Activated naive CD4-positive, alpha-beta T cell treated with anti-CD3 and anti-CD28 coated beads for 36 hours (primary cell): ENCODE results near the gene POLD3. TPM values are rescaled to one million over a fixed set of nuclear protein-coding genes. Genes with fewer than 3 reads are reported as not detected.

Experiments used
- CTCF ChIA-PET: fragments of 350-600 bp; sonication (Branson Sonifier 250); formaldehyde crosslinking; loops from one replicate; lab custom pipeline; 2021; ENCODE audit warnings: antibody characterized with exemption; lab: Charles Lee
- DNase-seq: peaks from one replicate; pipeline ENCODE4 v3.0.0-alpha.2; 2020
- H3K27ac Mint-ChIP-seq: one replicate; pipeline ENCODE4 v1.8.0; 2021; ENCODE audit warnings: mild to moderate bottlenecking, mixed read lengths
- H3K27me3 Mint-ChIP-seq: one replicate; pipeline ENCODE4 v1.8.0; 2021; ENCODE audit warnings: low read depth, mixed read lengths
- H3K36me3 Mint-ChIP-seq: one replicate; pipeline ENCODE4 v1.8.0; 2021; ENCODE audit warnings: low read depth, mixed read lengths
- H3K4me1 Mint-ChIP-seq: one replicate; pipeline ENCODE4 v1.8.0; 2021; ENCODE audit warnings: low read depth, mixed read lengths
- H3K4me3 Mint-ChIP-seq: one replicate; pipeline ENCODE4 v1.8.0; 2021; ENCODE audit warnings: mild to moderate bottlenecking, moderate library complexity, mixed read lengths
- H3K9me3 Mint-ChIP-seq: one replicate; pipeline ENCODE4 v1.8.0; 2021; ENCODE audit warnings: mixed read lengths
- intact Hi-C: fragments of 100-400 bp; cut with micrococcal nuclease; formaldehyde crosslinking; loops from one replicate; pipeline ENCODE4 v1.15.1; 2023
- total RNA-seq, 2 experiments: library from RNA; stranded (reverse); gene quantifications; one replicate each; pipeline ENCODE4 v1.2.3, GENCODE V29; 2021

Gene POLD3
- total RNA-seq, 2 experiments from 2014 or later: 84.8 to 91.9 TPM

GRCh38 chr11:74592063-74592440, 330 bp upstream of the POLD3 start:
- CTCF ChIA-PET: interaction anchor here (0.6 to 1.0 kb wide), 2 partner anchors 15 to 138 kb away, joined by 3 read pairs; no protein-coding TSS in a partner anchor
- peak overlapping the region; percentile 98 for H3K27ac Mint-ChIP-seq

GRCh38 chr11:74593463-74593862, 1.1 kb downstream of the POLD3 start:
- DNase-seq: peak; percentile 5
- no peaks in the 10 kb centered on the region for H3K9me3 Mint-ChIP-seq
- H3K4me1 Mint-ChIP-seq: peaks cover 28% of the 10 kb centered on the region
- CTCF ChIA-PET: interaction anchor here (0.7 to 0.9 kb wide), 3 partner anchors 15 to 509 kb away, joined by 3 read pairs; no protein-coding TSS in a partner anchor
- H3K27ac Mint-ChIP-seq: peak overlapping the region; percentile 98
- intact Hi-C loops: loop anchor here (2.0 kb wide), 2 partner anchors 195 to 203 kb away; partner anchors contain the start of gene PGM2L1
- no peaks in the 10 kb centered on the region for H3K27me3 Mint-ChIP-seq
- H3K36me3 Mint-ChIP-seq: peaks cover 42% of the 10 kb centered on the region
- H3K4me3 Mint-ChIP-seq: peak overlapping the region; percentile 89

More at GRCh38 chr11:74592063-74592440, 330 bp upstream of the POLD3 start:
- Mint-ChIP-seq H3K4me1 (peaks cover 28% of the 10 kb centered on the region), H3K27me3 (no peaks in the 10 kb centered on the region), H3K9me3 (no peaks in the 10 kb centered on the region), H3K36me3 (peaks cover 30% of the 10 kb centered on the region), H3K4me3 (peak overlapping the region; percentile 89)
- intact Hi-C loops: loop anchor here (1.0 to 2.0 kb wide), 7 partner anchors 99 to 831 kb away; partner anchors contain the start of genes C2CD3, LIPT2, PGM2L1 and PPME1
- DNase-seq: no peak

DNA sequence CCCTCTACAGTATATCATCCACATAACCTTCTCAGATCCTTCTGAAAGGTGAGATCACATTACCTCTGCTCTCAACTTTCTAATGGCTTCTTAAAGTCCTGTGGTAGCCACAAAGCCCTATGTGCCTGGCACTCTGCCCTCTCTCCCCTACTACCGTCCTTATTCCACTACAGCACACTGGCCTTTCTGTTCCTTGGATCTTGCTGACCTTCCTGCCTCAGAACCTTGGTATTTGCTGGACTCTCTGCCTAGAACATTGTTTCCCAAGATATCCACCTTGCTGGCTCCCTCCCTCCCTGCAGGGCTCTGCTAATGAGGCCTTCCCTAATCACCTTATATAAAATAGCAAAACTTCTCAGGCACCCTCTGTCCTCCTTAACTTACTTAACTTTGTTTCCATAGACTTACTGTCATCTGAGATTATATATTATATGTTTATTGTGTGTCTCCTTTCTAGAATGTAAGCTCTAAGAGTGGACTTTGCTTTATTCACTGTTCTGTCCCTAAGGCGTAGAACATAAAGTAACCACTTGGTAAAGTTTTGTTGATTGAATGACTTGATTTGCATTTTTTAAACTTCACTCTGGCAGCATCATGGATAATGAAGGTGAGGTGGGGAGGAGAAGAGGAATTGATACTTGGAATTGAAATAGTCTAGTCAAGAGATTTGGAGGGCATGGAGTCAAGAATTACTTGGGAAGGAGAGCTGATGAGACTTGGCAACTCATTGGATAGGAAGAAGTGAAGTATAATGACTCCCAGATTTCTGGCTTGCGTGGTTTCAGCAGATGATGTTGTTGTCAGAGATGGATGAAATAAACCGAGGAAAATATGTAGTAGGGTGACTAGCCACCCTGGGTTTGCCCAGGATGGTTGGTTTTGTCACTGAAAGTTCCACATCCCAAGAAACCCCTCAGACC, 10.5 kb downstream of the POLD3 start:
- DNase-seq: no peak
- Mint-ChIP-seq H3K36me3 (peaks cover 26% of the 10 kb centered on the region), H3K27ac (no peak overlapping the region), H3K27me3 (no peaks in the 10 kb centered on the region), H3K9me3 (no peaks in the 10 kb centered on the region), H3K4me3 (no peak overlapping the region), H3K4me1 (no peaks in the 10 kb centered on the region)
- intact Hi-C loops: no loop called here
- CTCF ChIA-PET: no interaction called here

DNA sequence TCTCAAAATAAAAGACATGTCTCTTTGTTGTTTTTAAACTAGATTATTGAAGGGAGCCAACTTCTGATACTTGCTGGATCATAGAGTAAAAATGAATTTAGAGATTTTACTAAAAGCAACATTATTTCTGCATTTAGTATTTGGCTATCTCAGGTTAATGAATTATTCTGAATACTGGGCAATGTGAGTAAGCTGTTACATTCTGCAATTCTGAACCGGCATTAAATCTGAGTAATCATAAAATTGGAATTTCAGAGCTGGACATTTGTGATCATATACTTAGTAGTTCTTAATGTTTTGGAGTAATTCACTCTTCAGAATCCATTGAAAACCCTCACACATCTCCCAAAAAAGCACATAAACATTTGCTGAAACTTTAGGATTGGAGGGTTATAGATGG, 11.5 kb downstream of the POLD3 start:
- intact Hi-C loops: no loop called here
- Mint-ChIP-seq H3K27me3 (no peaks in the 10 kb centered on the region), H3K36me3 (peaks cover 23% of the 10 kb centered on the region), H3K27ac (no peak overlapping the region), H3K4me1 (no peaks in the 10 kb centered on the region), H3K4me3 (no peak overlapping the region), H3K9me3 (no peaks in the 10 kb centered on the region)
- CTCF ChIA-PET: no interaction called here
- no peak for DNase-seq

DNA sequence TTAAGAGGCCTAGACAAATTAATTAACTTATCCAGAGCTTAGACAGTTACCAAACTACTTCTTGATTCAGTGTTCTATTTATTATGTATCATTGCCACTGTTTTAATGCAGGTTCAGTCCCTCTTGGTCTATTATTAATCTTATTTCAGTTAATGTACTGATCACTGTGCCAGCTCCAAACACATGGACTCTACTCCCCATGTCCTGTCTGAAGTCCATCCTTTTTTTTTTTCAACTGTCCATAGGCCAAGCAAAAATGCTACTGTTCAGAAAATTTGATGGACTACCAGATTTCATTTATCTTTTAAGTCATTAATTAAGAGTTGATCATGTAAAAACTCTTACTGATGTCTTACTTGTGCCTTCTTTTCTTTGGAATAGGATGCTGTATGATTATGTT, 11.9 kb downstream of the POLD3 start:
- intact Hi-C loops: no loop called here
- Mint-ChIP-seq H3K4me3 (no peak overlapping the region), H3K27me3 (no peaks in the 10 kb centered on the region), H3K9me3 (no peaks in the 10 kb centered on the region), H3K4me1 (no peaks in the 10 kb centered on the region), H3K27ac (no peak overlapping the region), H3K36me3 (peaks cover 19% of the 10 kb centered on the region)
- CTCF ChIA-PET: no interaction called here
- no peak for DNase-seq

DNA sequence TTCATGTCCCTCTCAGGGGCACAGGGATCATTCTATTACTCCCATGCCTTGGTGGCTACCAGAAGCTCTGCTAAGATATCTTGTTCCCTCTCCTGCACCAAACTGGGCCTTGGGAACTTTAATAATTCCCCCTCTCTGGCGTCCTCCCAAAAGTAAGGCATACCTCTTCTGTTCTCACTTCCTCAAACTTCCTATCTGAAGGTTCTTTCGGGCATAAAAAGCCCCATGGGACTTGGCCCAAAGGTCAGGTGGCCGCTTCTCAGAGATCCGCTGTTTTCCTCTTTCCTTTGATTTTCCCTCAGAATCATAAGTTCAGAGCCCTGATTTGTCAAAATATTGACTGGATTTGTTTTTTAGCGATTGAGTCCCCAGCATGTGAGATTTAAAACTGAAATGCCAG, 13.0 kb downstream of the POLD3 start:
- Mint-ChIP-seq H3K36me3 (peaks cover 17% of the 10 kb centered on the region), H3K27ac (no peak overlapping the region), H3K4me3 (no peak overlapping the region), H3K9me3 (no peaks in the 10 kb centered on the region), H3K27me3 (no peaks in the 10 kb centered on the region), H3K4me1 (no peaks in the 10 kb centered on the region)
- intact Hi-C loops: no loop called here
- no peak for DNase-seq
- CTCF ChIA-PET: no interaction called here

- peaks cover 30% of the 10 kb centered on the region for H3K36me3 Mint-ChIP-seq
- DNase-seq: no peak
- no peak overlapping the region for H3K27ac Mint-ChIP-seq
- CTCF ChIA-PET: interaction anchor here (0.6 to 1.5 kb wide), 3 partner anchors 15 to 458 kb away, joined by 3 to 4 read pairs (median 3); no protein-coding TSS in a partner anchor
- no peaks in the 10 kb centered on the region for H3K27me3 Mint-ChIP-seq
- intact Hi-C loops: no loop called here
- no peaks in the 10 kb centered on the region for H3K9me3 Mint-ChIP-seq
- H3K4me3 Mint-ChIP-seq: no peak overlapping the region
- no peaks in the 10 kb centered on the region for H3K4me1 Mint-ChIP-seq
These were observed 16.0 kb downstream of the POLD3 start for GRCh38 chr11:74608431-74608830.

- H3K4me3 Mint-ChIP-seq: no peak overlapping the region
- H3K36me3 Mint-ChIP-seq: peaks cover 25% of the 10 kb centered on the region
- intact Hi-C loops: loop anchor here (5.0 kb wide), 1 partner anchor 126 kb away; no protein-coding TSS in a partner anchor
- H3K4me1 Mint-ChIP-seq: no peaks in the 10 kb centered on the region
- no peaks in the 10 kb centered on the region for H3K27me3 Mint-ChIP-seq
- CTCF ChIA-PET: interaction anchor here (1.0 kb wide), 1 partner anchor 11 kb away, joined by 3 read pairs; no protein-coding TSS in a partner anchor
- no peak for DNase-seq
- H3K27ac Mint-ChIP-seq: no peak overlapping the region
- no peaks in the 10 kb centered on the region for H3K9me3 Mint-ChIP-seq
These were observed 19.0 kb downstream of the POLD3 start for GRCh38 chr11:74611369-74611861.

- intact Hi-C loops: loop anchor here (5.0 kb wide), 1 partner anchor 124 kb away; no protein-coding TSS in a partner anchor
- H3K4me1 Mint-ChIP-seq: no peaks in the 10 kb centered on the region
- H3K27ac Mint-ChIP-seq: no peak overlapping the region
- no peaks in the 10 kb centered on the region for H3K27me3 Mint-ChIP-seq
- H3K4me3 Mint-ChIP-seq: no peak overlapping the region
- H3K9me3 Mint-ChIP-seq: no peaks in the 10 kb centered on the region
- no peak for DNase-seq
- H3K36me3 Mint-ChIP-seq: peaks cover 28% of the 10 kb centered on the region
- CTCF ChIA-PET: interaction anchor here (1.0 kb wide), 1 partner anchor 131 kb away, joined by 3 read pairs; no protein-coding TSS in a partner anchor
These were observed 20.5 kb downstream of the POLD3 start for GRCh38 chr11:74612877-74613276.

GRCh38 chr11:74615311-74615710, 22.9 kb downstream of the POLD3 start:
- no peaks in the 10 kb centered on the region for H3K27me3 Mint-ChIP-seq
- H3K9me3 Mint-ChIP-seq: no peaks in the 10 kb centered on the region
- intact Hi-C loops: no loop called here
- no peak for DNase-seq
- CTCF ChIA-PET: interaction anchor here (1.3 kb wide), 1 partner anchor 294 kb away, joined by 3 read pairs; no protein-coding TSS in a partner anchor
- no peaks in the 10 kb centered on the region for H3K4me1 Mint-ChIP-seq
- H3K27ac Mint-ChIP-seq: no peak overlapping the region
- peaks cover 38% of the 10 kb centered on the region for H3K36me3 Mint-ChIP-seq
- no peak overlapping the region for H3K4me3 Mint-ChIP-seq

DNA sequence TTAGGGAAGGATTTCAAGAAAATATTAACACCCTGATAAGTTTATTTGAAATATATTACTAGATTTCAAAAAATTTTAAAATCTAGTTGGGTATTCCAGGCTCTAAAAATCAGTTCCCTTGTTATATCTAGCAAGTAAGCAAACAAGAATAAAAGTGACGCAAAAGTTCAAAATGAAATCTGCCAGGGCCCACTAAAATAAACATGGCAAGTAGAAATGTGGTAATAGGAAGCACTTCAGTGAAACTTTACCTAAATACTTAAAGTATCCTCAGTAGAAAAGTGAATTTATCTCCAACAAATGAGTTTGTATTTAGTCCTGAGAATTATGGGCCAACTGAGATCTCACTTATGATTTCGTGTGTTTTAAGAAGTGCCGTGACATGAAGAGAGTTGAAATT, 23.6 kb downstream of the POLD3 start:
- no peaks in the 10 kb centered on the region for H3K9me3 Mint-ChIP-seq
- intact Hi-C loops: no loop called here
- H3K27ac Mint-ChIP-seq: no peak overlapping the region
- no peaks in the 10 kb centered on the region for H3K4me1 Mint-ChIP-seq
- H3K27me3 Mint-ChIP-seq: no peaks in the 10 kb centered on the region
- CTCF ChIA-PET: no interaction called here
- peaks cover 40% of the 10 kb centered on the region for H3K36me3 Mint-ChIP-seq
- no peak overlapping the region for H3K4me3 Mint-ChIP-seq
- DNase-seq: no peak

DNA sequence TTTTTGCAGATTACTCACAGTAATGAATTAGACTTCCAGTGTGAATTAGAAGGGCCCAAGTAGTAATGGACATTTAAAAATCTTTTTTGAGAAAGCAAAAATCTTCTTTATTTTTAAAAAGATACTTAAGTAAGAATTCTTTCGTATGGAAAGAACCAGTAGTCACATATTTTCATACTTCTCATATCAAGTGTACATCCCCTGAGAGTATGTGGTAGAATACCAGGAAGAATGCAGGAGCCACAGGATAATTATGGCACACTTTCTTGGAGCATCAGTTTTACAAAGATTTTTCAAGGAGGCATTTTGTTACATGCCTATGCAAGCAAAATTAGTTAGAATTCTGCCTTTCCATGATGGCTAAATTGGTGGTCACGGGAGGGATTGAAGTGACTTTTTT, 28.1 kb downstream of the POLD3 start:
- Mint-ChIP-seq H3K27ac (no peak overlapping the region), H3K36me3 (peaks cover 49% of the 10 kb centered on the region), H3K9me3 (no peaks in the 10 kb centered on the region), H3K4me1 (no peaks in the 10 kb centered on the region), H3K4me3 (no peak overlapping the region), H3K27me3 (no peaks in the 10 kb centered on the region)
- CTCF ChIA-PET: no interaction called here
- intact Hi-C loops: no loop called here
- no peak for DNase-seq
